M059J (cell line): ENCODE data around the gene TRIM33. TPM values are rescaled to one million over a fixed set of nuclear protein-coding genes. Genes with fewer than 3 reads are reported as not detected.
A peak's percentile ranks its signal among the peaks of the same experiment; 100 is the strongest.
"Not testable (repeated sequence)": the region's sequence is repeated elsewhere in the genome, so short reads cannot be mapped to it uniquely, and the experiment has no call there.

ENCODE experiments used
- DNase-seq: peaks from one replicate; pipeline ENCODE4 v3.0.0-alpha.2; 2012; ENCODE audit warnings: low read depth
- total RNA-seq: library from RNA; depleted of rRNA; stranded (reverse); fragments of >200 nt; shearing (Covaris generic); gene quantifications from 2 replicates; pipeline ENCODE4 v1.2.3, GENCODE V29; 2014

The TRIM33 gene
- total RNA-seq, 1 experiment from 2014 or later, result 25.0 TPM

- peak; percentile 58 for DNase-seq
Observed at GRCh38 chr1:114510274-114511031, 550 bp downstream of the TRIM33 start.

- peak; percentile 10 for DNase-seq
Observed at GRCh38 chr1:114509596-114510273, 1.3 kb downstream of the TRIM33 start.

GRCh38 chr1:114508386-114508898, 2.6 kb downstream of the TRIM33 start:
- no peak for DNase-seq

DNA sequence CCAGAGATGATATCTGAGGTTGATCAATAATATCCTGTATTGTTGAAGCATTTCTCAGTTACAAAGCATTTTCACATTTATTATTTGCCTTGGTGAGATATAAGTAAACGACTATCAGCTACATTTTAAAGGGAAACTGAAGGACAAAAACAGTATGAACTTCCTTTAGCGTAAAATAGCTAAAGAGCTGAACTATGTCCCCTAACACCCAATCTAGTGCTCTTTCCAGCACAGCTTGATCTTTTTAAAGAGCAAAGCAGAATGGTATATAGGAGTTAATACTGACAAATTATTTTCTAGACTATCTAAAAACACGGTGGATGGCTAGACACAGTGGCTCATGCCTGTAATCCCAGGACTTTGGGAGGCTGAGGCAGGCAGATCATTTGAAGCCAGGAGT, 3.5 kb downstream of the TRIM33 start:
- DNase-seq, result no peak

DNA sequence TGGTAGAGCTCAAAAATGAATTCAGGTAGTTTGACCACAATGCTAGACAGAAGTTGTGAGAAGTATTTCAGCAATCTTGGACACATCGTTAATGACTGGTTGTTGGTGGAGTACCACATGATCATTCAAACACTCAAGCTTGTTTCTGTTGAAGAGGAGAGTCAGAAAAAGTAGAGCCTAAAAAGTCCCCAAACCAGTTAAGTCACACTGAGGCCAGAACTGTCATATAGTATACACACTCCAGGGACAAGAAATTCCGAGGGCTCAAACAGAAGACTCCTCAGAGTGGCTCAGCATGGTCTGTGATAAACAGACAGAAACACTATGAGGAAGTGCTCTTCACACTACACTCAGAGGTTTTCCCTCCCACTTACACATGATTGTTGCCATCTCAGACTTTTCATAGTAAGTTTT, 5.8 kb downstream of the TRIM33 start:
- no peak for DNase-seq

DNA sequence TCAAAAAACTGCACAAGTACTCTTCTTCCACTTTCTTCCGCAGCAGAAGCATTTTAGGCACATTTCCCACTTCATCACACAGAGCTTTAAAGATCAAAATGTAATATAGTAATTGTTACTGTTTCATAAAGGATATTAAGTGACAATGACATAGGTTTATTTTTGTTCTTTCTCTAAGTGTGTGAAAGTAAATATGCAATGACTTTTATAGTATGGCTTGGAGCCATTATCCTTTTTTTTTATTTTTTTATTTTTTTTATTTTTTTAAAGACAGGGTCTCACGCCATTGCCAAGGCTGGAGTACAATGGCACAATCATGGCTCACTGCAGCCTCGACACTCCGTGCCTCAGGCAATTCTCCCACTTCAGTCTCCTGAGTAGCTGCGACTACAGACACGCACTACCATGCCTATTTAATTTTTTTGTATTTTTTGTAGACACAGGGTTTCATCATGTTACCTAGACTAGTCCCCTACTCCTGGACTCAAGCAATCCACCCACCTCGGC, 7.0 kb downstream of the TRIM33 start:
- no peak for DNase-seq

- DNase-seq, result no peak
Observed at GRCh38 chr1:114502080-114502479, 8.9 kb downstream of the TRIM33 start.

GRCh38 chr1:114499478-114499877, 11.5 kb downstream of the TRIM33 start:
- no peak for DNase-seq

DNA sequence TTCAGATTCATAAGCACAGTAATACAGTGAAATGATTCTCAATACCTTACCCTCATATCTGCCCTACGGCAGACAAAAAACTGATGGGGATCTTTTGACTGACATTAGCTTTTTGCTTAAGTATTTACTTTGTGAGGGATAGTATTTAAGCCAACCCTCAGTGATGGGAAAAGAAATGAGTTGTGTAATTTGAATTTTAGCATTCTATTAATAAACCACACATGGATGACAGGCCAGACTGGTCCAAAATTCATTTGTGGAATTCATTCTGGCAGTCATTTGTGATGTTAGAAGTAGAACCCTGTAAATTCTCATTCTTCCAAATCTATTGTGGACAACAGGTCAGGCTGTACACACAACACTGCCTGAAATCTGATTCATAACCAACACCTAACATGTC, 14.9 kb downstream of the TRIM33 start:
- no peak for DNase-seq

GRCh38 chr1:114495486-114495885, 15.5 kb downstream of the TRIM33 start:
- no peak for DNase-seq

DNA sequence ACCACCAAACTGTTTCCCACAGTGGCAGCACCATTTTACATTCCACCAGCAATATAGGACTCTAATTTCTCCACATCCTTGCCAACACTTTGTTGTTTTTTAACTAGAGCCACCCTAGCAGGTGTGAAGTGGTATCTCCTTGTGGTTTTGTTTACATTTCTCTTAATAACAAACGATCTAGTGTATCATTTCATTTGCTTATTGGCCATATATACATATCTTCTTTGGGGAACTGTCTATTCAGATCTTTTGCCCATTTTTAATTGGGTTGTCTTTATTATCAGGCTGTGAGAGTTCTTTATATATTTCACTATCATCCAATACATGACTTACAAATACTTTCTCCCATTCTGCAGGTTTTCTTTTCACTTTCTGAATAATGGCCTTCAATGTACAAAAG, 18.0 kb downstream of the TRIM33 start:
- DNase-seq, result no peak

- DNase-seq, result no peak
Observed at GRCh38 chr1:114490274-114490693, 20.7 kb downstream of the TRIM33 start.

DNA sequence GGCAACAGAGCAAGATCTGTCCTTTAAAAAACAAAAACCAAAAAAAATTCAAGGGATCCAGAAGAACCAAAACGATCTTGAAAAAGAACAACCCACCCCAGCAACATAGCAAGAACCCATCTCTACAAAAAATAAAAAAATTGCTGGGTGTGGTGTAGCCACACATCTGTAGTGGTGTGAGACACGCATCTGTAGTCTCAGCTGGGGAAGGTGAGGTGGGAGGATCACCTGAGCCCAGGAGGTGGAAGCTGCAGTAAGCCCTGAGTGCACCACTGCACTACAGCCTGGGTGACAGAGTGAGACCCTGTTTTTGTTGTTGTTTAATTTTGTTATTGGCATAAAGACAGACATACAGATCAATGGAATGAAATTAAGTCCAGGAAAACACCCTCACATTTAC, 22.3 kb downstream of the TRIM33 start:
- DNase-seq, result no peak

GRCh38 chr1:114485286-114485685, 25.7 kb downstream of the TRIM33 start:
- no peak for DNase-seq

DNA sequence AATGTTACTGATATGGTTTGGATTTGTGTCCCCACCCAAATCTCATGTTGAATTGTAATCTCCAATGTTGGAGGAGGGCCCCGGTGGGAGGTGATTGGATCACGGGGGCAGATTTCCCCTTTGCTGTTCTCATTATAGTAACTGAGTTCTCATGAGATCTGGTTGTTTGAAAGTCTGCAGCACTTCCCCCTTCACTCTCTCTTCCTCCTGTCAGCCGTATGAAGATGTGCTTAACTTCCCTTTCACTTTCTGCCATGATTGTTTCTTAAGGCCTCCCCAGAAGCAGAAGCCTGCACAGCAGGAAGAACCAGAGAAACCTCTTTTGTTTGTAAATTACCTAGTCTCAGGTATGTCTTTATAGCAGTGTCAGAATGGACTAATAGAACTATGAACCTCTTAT, 28.4 kb downstream of the TRIM33 start:
- DNase-seq, result no peak

DNA sequence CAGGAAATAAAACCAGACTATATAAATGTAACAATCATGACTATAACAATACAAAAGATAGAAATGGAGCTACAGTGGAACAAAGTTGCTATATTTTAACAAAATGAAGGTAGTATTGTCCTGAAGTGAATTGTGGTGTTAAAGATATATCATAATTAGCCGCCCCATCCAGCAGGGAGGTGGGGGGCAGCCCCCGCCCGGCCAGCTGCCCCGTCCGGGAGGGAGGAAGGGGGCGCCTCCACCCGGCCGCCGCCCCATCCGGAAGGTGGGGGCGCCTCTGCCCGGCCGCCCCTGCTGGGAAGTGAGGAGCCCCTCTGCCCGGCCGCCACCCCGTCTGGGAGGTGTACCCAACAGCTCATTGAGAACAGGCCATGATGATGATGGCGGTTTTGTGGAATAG, 31.4 kb downstream of the TRIM33 start:
- not testable (repeated sequence) for DNase-seq

DNA sequence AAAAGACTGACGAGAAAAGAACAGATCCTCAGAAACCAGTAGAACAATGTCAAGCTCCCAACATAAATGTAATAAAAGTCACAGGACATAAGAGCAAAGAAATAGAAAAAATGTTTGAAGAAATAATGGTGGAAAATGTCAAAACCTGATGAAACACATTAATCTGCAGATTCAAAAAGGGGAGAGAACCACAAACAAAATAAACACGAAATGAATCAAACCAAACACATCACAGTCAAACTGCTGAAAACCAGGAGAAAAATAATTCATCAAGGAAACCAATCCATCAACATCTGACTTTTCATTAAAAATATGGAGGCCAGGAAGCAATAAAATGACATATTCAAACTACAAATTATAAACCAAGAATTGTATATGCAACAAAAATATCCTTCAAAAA, 31.9 kb downstream of the TRIM33 start:
- no peak for DNase-seq

GRCh38 chr1:114473796-114474195, 37.2 kb downstream of the TRIM33 start:
- DNase-seq, result no peak

- DNase-seq, result no peak
Observed at GRCh38 chr1:114472408-114472807, 38.6 kb downstream of the TRIM33 start.

DNA sequence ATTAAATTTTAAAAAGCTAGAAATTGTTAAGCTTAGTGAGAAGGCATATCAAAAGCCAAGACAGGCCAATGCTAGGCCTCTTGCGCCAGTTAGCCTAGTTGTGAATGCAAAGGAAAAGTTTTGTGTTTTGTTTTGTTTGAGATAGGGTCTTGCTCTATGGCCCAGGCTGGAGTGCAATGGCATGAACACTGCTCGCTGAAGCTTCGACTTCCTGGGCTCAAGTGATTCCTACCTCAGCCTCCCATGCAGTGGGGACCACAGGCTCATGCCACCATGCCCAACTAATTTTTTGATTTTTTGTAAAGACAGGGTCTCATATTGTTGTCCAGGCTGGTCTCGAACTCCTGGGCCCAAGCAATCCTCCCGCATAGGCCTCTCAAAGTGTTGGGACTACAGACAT, 40.3 kb downstream of the TRIM33 start:
- DNase-seq, result no peak

- DNase-seq, result peak; percentile 72
Observed at GRCh38 chr1:114468710-114469468, 42.1 kb downstream of the TRIM33 start.

DNA sequence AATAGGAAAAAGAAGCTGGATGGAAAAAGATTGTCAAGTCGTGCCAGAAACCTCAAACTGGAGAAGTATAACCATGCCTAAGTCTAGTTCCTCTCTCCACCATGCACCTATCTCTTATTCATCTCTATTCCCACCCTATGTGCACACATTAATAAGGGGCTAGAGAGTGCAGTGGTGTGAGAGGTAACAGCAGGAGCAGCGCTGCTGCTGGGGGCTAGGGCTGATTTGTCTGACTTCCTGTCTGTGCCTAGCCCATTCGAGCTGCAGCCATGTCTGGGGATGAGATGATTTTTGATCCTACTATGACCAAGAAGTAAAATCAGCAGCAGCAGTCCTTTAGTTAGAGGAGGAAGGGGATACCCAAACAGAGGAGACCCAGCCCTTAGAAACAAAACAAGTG, 43.0 kb downstream of the TRIM33 start:
- no peak for DNase-seq
